ENCODE data around the gene PODXL.

DNA sequence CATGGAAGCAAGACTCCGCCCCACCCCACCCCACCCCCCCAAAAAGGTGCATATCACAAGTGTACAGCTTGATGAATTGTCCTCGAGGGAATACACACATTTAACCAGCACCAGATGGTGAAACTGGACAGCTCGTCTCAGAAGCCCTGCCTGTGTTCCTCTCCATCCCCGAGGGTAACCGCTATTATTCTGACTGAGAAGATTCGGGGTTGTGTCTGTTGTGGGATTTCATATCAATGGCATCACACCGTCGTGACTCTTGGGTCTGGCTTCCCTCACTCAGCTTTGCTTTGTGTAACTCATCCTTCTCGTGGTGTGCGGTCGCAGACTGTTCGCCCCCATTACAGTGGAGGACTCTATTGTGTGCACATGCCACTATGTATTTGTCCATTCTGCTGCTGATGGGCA is 18.9 kb downstream of the PODXL start:
- TF ChIP-seq, protein P1, sequence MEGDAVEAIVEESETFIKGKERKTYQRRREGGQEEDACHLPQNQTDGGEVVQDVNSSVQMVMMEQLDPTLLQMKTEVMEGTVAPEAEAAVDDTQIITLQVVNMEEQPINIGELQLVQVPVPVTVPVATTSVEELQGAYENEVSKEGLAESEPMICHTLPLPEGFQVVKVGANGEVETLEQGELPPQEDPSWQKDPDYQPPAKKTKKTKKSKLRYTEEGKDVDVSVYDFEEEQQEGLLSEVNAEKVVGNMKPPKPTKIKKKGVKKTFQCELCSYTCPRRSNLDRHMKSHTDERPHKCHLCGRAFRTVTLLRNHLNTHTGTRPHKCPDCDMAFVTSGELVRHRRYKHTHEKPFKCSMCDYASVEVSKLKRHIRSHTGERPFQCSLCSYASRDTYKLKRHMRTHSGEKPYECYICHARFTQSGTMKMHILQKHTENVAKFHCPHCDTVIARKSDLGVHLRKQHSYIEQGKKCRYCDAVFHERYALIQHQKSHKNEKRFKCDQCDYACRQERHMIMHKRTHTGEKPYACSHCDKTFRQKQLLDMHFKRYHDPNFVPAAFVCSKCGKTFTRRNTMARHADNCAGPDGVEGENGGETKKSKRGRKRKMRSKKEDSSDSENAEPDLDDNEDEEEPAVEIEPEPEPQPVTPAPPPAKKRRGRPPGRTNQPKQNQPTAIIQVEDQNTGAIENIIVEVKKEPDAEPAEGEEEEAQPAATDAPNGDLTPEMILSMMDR (IDR thresholded peaks at IDR 0.05): no peak
- TF ChIP-seq EP300 (IDR thresholded peaks at IDR 0.05) (no peak), POLR2A (IDR thresholded peaks at IDR 0.05; ENCODE audit: low read depth) (no peak), POLR2AphosphoS5 (IDR thresholded peaks at IDR 0.05) (no peak)

All from esophagus muscularis mucosa (tissue), 4 donors.